M059J (cell line): ENCODE results near the gene HDX. TPM values are rescaled to one million over a fixed set of nuclear protein-coding genes. Genes with fewer than 3 reads are reported as not detected.
"Not testable (repeated sequence)": the region's sequence is repeated elsewhere in the genome, so short reads cannot be mapped to it uniquely, and the experiment has no call there.

Experiments used
- DNase-seq: peaks from one replicate; pipeline ENCODE4 v3.0.0-alpha.2; 2012; ENCODE audit warnings: low read depth
- total RNA-seq: library from RNA; depleted of rRNA; stranded (reverse); fragments of >200 nt; shearing (Covaris generic); gene quantifications from 2 replicates; pipeline ENCODE4 v1.2.3, GENCODE V29; 2014; rRNA removed

The HDX gene
- total RNA-seq: 4.3 and 6.3 TPM in 2 replicates

GRCh38 chrX:84501798-84502628 lies at the start of gene HDX:
Gene HDX, minus strand, starts transcription at chrX:84502453. Its CDS starts 27,056 bp downstream, at chrX:84475397.
- peak; percentile 89 for DNase-seq

GRCh38 chrX:84541315-84541714 lies 39.1 kb upstream of the HDX start:
- not testable (repeated sequence) for DNase-seq

GRCh38 chrX:84537627-84538026 lies 35.4 kb upstream of the HDX start:
- DNase-seq: not testable (repeated sequence)

GRCh38 chrX:84488426-84488825 lies 13.8 kb downstream of the HDX start:
- DNase-seq: no peak

- DNase-seq: no peak
Observed at GRCh38 chrX:84487365-84488353, 14.6 kb downstream of the HDX start.

GRCh38 chrX:84479086-84479485 lies 23.2 kb downstream of the HDX start:
- no peak for DNase-seq

GRCh38 chrX:84477114-84477513 lies 25.1 kb downstream of the HDX start:
- DNase-seq: no peak

GRCh38 chrX:84475596-84475995 lies 26.7 kb downstream of the HDX start:
- DNase-seq: no peak

GRCh38 chrX:84475101-84475500 lies 27.2 kb downstream of the HDX start:
- DNase-seq: no peak

- DNase-seq: peak; percentile 39
Observed at GRCh38 chrX:84469226-84469625, 33.0 kb downstream of the HDX start.

GRCh38 chrX:84467898-84468297 lies 34.4 kb downstream of the HDX start:
- no peak for DNase-seq

GRCh38 chrX:84453351-84454246 lies 48.7 kb downstream of the HDX start:
- no peak for DNase-seq

GRCh38 chrX:84441143-84441542 lies 61.1 kb downstream of the HDX start:
- DNase-seq: peak; percentile 24

- no peak for DNase-seq
Observed at GRCh38 chrX:84415140-84415539, 87.1 kb downstream of the HDX start.

GRCh38 chrX:84363663-84364062 lies 138.6 kb downstream of the HDX start:
- peak; percentile 15 for DNase-seq

- DNase-seq: no peak
Observed at GRCh38 chrX:84363051-84363450, 139.2 kb downstream of the HDX start.

GRCh38 chrX:84362184-84362838 lies 139.9 kb downstream of the HDX start:
- DNase-seq: no peak

GRCh38 chrX:84358271-84358670 lies 144.0 kb downstream of the HDX start:
- DNase-seq: no peak

GRCh38 chrX:84357296-84357695 lies 145.0 kb downstream of the HDX start:
- no peak for DNase-seq

GRCh38 chrX:84340968-84341367 lies 161.3 kb downstream of the HDX start:
- DNase-seq: peak; percentile 15
